GM13976 (cell line): ENCODE data around the gene SYTL5.

Experiments
- DNase-seq: peaks from one replicate; pipeline ENCODE4 v3.0.0; 2012; ENCODE audit warnings: low spot score
- in situ Hi-C: fragments of 300-500 bp; cut with MboI; formaldehyde crosslinking; loops from one replicate; pipeline ENCODE4 v1.12.0; 2022; ENCODE audit warnings: low sequenced_read_pairs, mixed read lengths, inconsistent platforms; ENCODE audit not compliant: unreplicated experiment
- TF ChIP-seq, protein P1 (sequence below): IDR thresholded peaks from 2 replicates; pipeline ENCODE4 v1.5.1; 2012; ENCODE audit warnings: borderline replicate concordance, mild to moderate bottlenecking; ENCODE audit not compliant: insufficient read depth; ENCODE audit errors: extremely low read depth, missing control alignments, control extremely low read depth

Gene SYTL5

DNA sequence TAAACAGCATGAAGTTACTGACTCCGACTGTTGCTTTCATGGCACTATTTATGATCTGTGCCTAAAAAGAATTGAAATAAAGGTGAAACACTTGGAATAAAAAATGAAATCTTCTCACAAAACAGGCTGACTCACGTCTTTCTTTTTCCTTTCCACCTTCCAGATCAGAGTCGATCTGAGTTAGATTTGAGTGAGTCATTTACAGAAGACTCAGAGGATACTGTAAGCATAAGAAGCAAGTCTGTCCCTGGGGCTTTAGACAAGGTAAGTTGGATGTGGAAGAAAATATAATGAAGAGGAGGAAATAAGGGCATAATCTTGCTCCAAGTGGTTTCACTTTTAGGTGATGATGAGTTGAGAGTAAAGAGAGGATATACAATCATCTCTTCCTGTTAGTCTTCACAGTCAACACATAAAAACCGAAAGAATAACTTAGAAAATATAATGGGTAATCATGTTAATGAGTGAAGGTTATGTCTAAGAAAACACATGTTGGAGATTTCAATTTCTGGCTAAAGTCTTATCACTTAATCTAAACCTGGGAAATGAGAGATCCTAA, 89.7 kb downstream of the SYTL5 start:
- TF ChIP-seq, protein P1, sequence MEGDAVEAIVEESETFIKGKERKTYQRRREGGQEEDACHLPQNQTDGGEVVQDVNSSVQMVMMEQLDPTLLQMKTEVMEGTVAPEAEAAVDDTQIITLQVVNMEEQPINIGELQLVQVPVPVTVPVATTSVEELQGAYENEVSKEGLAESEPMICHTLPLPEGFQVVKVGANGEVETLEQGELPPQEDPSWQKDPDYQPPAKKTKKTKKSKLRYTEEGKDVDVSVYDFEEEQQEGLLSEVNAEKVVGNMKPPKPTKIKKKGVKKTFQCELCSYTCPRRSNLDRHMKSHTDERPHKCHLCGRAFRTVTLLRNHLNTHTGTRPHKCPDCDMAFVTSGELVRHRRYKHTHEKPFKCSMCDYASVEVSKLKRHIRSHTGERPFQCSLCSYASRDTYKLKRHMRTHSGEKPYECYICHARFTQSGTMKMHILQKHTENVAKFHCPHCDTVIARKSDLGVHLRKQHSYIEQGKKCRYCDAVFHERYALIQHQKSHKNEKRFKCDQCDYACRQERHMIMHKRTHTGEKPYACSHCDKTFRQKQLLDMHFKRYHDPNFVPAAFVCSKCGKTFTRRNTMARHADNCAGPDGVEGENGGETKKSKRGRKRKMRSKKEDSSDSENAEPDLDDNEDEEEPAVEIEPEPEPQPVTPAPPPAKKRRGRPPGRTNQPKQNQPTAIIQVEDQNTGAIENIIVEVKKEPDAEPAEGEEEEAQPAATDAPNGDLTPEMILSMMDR, result no peak
- in situ Hi-C loops, result no loop called here
- DNase-seq, result no peak

DNA sequence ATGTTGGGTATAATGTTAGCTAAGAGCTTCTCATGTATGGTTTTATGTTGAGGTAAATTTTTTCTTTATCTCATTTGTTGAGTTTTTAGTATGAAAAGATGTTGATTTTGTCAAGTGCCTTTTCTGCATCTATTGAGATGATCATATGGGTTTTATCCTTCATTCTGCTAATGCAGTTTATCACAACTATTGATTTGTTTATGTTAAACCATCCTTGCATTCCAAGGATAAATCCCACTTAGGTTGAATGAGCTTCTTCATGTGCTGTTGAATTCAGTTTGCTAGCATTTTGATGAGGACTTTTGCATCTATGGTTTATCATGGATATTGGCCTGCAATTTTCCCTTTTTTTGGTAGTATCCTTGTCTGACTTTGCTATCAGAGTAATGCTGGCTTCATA, 93.3 kb downstream of the SYTL5 start:
- DNase-seq, result no peak
- in situ Hi-C loops, result no loop called here
- TF ChIP-seq, protein P1, result no peak

DNA sequence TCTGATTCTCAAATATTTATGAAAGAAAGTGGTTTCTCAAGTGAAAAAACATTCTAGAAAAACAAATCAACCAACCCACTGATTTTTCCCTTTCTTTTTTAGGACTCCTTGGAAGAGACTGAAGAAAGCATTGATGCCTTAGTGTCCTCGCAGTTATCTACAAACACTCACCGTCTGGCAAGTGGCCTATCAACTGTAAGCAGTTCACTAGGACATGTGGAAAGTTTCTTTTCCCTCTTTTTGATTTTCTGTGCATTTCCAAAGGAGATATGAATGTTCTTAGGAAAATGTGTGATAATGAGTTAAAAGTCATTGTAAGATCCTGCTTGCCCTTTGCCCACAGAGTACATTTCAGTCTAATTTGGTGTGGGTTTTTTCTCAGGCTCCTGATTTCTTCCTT, 95.9 kb downstream of the SYTL5 start:
- in situ Hi-C loops, result no loop called here
- DNase-seq, result no peak
- TF ChIP-seq, protein P1, result no peak

DNA sequence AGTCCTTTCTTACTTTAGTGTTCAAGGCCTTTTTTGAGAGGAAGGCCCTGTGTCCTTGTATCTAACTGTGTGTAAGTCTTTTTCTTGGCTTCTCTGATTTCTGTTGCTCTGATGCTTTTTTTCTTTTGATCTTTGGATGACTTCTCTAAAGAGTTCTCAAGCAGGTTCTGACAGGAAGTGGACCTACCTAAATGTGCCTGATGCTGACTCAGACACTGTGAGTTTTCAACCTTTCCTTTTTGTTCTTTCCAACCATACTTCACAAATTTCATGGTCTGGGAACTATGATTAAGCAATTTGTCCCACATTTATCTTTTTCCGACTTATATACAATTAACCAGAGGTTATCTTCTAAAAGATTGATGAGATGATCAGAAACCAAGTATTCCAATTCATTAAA, 96.5 kb downstream of the SYTL5 start:
- in situ Hi-C loops, result no loop called here
- no peak for DNase-seq
- TF ChIP-seq, protein P1, result no peak

DNA sequence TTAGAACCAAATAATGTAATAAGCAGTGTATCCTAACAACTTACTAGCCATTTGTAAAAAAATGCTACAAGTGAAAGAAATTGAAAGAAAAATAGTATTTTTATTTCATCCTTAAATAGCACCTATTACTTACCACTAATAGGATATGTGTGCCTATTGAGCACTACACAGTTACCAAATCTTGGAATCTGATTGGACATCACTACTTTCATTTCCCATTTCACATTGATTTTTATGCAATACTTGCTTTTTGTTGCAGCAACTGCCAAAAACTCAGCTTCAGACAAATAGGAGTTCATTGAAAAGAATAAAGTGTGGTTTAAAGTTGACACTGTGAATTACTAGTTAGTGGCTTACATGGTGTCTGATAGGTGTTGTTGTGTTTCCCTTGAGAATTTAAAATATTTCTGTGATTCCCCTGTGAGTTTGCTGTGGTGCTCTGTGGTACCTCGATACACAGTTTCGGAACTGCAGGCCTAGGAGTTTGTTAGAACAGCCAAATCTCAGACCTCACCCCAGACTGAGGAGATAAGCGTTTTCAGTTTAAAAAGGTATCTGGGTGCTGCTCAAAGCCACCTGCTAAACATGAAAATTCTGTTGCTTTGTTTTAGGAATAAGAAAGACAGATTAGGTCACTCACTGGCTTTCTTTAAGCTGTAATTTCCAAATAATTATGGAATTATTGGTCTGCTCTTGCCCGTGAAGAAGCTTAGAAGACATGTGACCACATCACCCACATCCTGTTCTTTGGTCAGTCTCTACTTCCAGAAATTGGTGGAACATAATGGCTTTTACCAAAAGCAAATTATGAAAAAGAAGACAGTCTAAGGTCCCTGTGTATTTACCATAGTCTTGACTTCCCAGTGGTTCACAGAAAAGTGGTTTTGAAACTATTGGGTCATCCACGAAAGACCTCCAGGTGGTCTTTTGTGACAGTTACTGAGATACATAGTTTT, 97.8 kb downstream of the SYTL5 start:
- TF ChIP-seq, protein P1, result no peak
- in situ Hi-C loops, result no loop called here
- DNase-seq, result no peak

DNA sequence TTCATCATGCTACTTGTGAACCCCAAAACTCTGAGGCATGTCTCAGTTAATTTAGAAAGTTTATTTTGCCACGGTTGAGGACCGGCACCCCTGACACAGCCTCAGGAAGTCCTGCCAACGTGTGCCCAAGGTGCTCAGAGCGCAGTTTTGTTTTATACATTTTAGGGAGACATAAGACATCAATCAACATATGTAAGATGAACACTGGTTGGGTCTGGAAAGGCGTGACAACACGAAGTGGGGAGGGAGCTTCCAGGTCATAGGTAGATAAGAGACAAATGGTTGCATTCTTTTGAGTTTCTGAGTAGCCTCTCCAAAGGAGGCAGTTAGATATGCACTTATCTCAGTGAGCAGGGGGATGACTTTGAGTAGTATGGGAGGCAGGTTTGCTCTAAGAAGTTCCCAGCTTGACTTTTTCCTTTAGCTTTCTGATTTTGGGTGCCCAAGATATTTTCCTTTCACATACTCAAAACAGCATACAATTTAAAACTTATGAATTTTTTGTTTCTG, 98.9 kb downstream of the SYTL5 start:
- DNase-seq, result no peak
- in situ Hi-C loops, result no loop called here
- TF ChIP-seq, protein P1, result no peak
